GM12892 (cell line): ENCODE results near the gene TSPAN10.

Experiments
- POLR2A ChIP-seq: IDR thresholded peaks from 2 replicates; pipeline ENCODE4 v1.6.1; 2011; ENCODE audit warnings: low read depth, low read length, control low read depth
- POLR2AphosphoS5 ChIP-seq: IDR thresholded peaks from 2 replicates; pipeline ENCODE4 v1.6.1; 2011; ENCODE audit warnings: low read depth, low read length, control low read depth
- TAF1 ChIP-seq: IDR thresholded peaks from 2 replicates; pipeline ENCODE4 v1.6.1; 2011; ENCODE audit warnings: low read depth, mild to moderate bottlenecking, control low read depth, low read length, borderline replicate concordance

DNA sequence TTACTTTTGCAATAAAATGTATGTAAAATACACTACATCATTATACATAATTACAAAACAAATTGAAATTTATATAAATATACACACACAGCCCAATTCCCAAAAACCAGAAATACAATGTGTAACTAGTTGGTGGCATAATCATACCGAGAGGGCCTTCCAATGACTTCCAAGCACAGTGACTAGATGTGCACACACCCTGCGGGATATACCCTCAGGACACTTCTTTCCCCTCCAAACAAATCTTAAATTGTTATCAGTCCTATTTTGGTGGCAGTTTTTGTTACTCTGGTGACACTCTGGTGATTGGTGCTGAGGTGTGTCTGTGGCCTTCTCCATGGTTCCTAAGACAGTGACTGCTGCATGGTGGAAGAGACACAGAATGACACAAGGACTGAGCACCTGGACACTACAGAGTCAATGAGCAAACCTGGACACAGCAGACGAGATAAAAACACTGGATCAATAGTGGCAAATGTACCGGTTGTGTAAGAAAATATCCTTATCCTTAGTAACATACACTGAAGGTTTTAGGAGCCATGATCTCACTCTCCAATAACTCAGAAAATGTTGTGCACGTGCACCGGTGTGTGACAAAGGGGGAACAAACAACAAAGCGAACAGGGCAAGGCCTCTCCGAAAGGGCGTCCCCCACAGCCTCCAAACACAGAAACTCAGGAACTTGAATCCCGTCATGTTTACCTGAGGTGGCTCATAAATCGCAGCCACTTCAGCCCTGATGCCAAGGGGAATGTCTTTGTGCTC, 33.0 kb upstream of the TSPAN10 start:
- TF ChIP-seq TAF1, result no peak
- no peak for TF ChIP-seq POLR2A
- TF ChIP-seq POLR2AphosphoS5, result no peak
